Ammon's horn (tissue), 1 donor: ENCODE measurements around the gene BAZ2B.

Experiments
- DNase-seq: peaks from one replicate; pipeline ENCODE4 v3.0.0-alpha.2; 2016; ENCODE audit warnings: low spot score

BAZ2B gene

GRCh38 chr2:159573846-159574606 is 42.3 kb downstream of the BAZ2B start:
- DNase-seq, result no peak

- DNase-seq, result no peak
Measured at GRCh38 chr2:159573294-159573693, 43.1 kb downstream of the BAZ2B start.

DNA sequence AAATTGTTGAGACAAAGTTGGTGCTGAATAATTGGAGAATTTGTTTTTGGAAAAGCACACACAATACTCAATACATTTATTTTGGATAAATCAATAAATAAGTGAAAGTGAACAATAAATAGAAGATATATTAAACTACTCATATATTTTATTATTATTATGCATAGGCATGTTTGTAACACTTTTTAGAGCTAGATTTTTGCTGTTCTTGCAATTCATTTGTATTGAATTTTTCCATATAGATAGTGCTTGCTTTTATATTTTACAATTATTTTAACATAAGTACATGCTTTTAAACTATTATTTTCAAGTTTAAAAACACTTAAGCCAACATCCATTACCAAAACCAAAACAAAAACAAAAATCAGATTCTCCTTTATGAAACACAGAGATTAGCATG is 43.9 kb downstream of the BAZ2B start:
- DNase-seq, result no peak

DNA sequence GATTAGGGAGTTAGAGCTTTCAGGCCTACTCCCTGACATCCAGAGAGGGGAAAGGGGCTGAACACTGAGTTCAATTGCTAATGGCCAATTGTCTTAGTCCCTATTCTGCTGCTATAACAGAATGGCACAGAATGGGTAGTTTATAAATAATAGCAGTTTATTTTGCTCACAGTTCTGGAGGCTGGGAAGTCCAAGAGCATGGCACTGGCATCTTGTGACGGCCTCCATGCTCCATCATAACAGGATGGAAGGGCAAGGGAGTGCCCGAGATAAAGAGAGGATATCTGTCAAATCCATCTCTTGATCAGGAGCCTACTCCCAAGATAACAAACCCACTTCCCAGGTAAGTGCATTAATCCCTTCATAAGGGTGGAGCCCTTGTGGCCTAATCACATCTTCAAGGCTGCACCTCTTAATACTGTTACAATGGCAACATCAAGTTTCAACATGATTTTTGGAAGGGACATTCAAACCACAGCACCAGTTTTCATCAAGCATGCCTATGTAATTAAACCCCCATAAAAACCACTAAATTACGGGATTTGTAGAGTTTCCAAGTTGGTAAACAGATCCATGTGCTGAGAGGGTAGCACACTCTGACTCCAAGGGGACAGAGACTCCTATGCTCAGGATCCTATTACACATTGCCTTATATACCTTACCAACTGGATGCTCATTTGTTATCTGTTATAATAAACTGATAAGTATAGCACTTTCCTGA is 44.6 kb downstream of the BAZ2B start:
- no peak for DNase-seq

- DNase-seq, result no peak
Measured at GRCh38 chr2:159564081-159564480, 52.3 kb downstream of the BAZ2B start.

GRCh38 chr2:159562248-159562647 is 54.1 kb downstream of the BAZ2B start:
- no peak for DNase-seq

GRCh38 chr2:159561786-159562185 is 54.6 kb downstream of the BAZ2B start:
- no peak for DNase-seq

- DNase-seq, result no peak
Measured at GRCh38 chr2:159561242-159561641, 55.1 kb downstream of the BAZ2B start.

DNA sequence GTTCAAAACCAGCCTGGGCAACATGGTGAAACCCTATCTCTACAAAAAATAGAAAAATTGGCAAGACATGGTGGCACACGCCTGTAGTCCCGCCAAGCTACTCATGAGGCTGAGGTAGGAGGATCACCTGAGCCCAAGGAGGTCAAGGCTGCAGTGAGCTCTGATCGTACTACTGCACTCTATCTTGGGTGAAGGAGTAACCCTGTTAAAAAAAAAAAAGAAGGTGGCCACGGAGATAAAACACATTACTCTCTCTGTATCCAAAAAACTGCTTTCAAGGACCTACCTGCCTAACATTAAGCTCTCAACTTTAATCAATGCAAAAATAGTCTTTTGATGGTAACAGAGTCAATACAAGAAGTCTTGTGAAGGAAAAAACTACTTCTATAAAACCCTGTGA is 57.3 kb downstream of the BAZ2B start:
- no peak for DNase-seq

- no peak for DNase-seq
Measured at GRCh38 chr2:159558479-159558878, 57.9 kb downstream of the BAZ2B start.

DNA sequence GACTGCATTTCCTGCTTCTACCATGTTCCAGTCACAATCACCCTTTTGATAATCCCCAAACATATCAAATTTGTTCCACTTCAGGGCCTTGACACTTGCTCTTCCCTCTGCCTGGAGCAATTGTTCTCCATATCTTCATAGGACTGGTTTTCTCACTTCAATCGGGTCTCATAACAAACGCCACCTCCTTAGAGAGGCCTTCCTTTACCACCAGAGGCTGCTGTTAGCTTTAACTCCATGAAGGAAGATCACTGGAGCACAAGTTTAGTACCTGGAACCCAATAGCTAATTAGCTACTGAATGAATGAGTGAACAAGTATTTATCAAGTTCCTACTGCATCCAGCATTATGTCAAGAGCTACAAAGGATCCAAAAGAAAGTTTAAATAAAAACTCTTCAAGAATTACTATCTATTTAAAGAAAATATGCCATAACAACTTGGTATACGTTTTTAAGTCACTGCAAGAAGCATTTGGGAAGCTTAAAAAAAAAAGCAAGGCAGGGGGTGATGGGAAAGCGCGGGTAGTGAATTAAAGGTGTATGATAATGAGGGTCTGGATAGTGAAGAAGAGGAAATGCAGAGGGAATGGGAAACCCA is 58.8 kb downstream of the BAZ2B start:
- DNase-seq, result no peak

GRCh38 chr2:159555651-159556392 is 60.5 kb downstream of the BAZ2B start:
- no peak for DNase-seq

- DNase-seq, result no peak
Measured at GRCh38 chr2:159553727-159554126, 62.6 kb downstream of the BAZ2B start.

DNA sequence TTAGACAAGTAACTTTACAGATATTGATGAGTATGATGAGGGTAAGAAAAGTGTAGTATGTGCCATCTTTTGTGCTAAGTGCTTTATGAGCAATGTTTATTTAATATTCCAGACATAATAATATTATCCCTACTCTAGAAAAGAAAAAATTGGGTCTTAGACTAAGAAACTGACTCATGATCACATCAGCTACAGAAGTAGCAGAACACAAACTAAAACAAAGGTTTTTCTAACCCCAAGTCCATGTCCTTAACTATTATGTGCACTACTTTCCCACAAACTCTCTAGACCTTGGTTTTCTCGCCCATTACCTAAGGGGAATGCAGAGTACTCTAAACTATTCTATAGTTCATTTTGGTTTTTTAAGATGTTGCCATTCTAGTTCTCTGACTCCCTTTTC is 64.5 kb downstream of the BAZ2B start:
- no peak for DNase-seq

- no peak for DNase-seq
Measured at GRCh38 chr2:159550231-159550630, 66.1 kb downstream of the BAZ2B start.

DNA sequence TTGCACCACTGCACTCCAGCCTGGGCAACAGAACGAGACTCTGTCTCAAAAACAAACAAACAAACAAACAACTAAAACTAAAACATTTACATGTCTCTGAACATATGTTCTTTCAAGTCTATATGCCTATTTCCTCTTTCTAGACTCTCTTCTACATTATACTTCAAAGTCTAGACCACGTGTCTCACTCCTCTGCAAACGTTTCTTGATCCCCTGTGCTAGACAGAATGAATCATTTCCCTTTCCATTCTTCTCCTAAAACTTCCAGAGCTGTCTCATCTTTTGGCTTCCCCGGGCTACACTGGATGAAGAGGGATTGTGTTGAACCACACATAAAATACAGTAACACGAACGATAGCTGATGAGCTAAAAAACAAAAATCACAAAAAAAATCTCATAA is 67.1 kb downstream of the BAZ2B start:
- DNase-seq, result no peak

DNA sequence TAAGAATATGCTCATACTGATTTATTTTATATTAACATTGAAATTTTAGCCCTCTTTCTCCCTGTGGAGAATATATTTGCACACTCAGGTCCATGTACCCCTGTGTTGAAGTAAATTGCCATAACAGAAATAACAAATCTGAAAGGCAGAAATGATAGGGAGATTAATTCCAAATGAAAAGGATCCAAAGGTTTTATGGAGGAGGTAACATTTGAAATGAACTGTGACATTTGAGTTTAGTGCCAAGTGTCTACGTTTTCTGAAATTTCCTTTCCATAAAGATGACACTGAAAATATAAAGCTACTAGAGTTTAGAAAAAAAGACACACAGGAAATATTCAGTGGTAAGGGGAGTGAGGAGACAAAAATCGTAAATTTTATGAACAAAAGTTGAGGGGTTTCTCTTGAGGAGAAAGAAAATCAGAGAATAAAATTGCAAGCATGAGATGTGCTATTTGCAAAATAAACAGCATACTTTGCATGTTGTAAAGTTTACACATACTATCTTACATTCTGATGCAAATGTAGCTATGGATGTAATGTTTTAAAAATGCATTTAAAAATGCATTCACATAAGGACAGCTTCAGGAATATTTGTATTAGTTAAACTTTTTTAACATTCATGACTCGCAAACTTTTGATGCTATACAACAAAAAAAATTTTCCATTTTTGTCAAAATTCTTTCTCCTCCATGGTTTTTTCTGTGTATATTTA is 69.5 kb downstream of the BAZ2B start:
- DNase-seq, result no peak

DNA sequence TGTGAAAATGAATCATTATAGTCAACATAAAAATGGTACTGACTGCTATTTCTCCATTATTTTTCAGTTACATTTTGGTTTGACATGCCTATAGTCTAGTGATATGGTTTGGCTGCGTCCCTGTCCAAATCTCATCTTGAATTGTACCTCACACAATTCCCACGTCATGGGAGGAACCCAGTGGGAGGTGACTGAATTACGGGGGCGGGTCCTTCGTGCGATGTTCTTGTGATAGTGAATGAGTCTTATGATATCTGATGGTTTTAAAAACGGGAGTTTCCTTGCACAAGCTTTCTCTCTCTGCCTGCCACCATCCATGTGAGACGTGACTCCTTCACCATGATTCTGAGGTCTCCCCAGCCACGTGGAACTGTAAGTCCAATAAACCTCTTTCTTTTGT is 70.3 kb downstream of the BAZ2B start:
- no peak for DNase-seq

GRCh38 chr2:159545085-159545484 is 71.3 kb downstream of the BAZ2B start:
- no peak for DNase-seq

DNA sequence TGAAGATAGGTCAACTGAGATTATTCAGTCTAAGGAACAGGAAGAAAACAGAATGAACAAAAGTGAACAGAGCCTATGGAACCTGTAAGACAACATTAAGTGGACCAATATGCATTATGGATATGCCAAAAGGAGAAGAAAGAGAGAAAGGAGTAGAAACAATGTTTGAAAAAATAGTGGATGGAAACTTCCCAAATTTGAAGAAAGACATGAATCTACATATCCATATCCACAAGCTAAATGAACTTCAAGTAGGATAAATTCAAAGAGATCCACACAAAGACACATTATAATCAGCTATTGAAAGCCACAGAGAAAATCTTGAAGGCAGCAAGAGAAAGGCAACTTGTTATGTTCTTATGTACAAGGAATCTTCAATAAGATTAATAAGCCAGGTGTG is 74.2 kb downstream of the BAZ2B start:
- no peak for DNase-seq

DNA sequence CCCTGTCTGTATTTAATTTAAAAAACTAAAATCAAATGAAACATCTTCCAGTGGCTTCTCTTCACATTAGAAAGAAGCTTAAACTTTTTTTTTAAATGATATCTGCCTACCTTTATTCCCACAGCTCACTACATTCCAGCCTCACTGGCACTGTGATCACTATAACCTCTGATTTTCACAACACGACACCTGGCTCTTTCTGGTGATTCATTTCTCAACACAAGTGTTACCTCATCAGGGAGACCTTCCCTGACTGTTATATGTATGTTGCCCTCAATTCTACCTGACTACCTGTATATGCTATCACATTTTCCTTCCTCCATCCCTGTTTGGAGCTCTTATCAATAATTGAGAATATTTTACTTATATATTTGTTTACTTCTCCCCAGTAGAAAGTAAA is 76.6 kb downstream of the BAZ2B start:
- DNase-seq, result no peak

- no peak for DNase-seq
Measured at GRCh38 chr2:159538801-159539200, 77.5 kb downstream of the BAZ2B start.
